Vagina (tissue), 2 donors: ENCODE data around the gene KLF6. TPM values are rescaled to one million over a fixed set of nuclear protein-coding genes. Genes with fewer than 3 reads are reported as not detected.
A peak's percentile ranks its signal among the peaks of the same experiment; 100 is the strongest.

Experiments
- DNase-seq, 2 donors: peaks; one replicate each; pipeline ENCODE4 v3.0.0-alpha.2; 2017; ENCODE audit errors: extremely low spot score in 2 of 2
- H3K27ac ChIP-seq: fragments of 200-600 bp; sonication (generic); one replicate; pipeline ENCODE4 v1.5.1; 2019
- H3K27me3 ChIP-seq: fragments of 200-600 bp; sonication (generic); one replicate; pipeline ENCODE4 v1.5.1; 2019
- H3K36me3 ChIP-seq, 2 donors: fragments of 200-600 bp; sonication (generic); one replicate each; pipeline ENCODE4 v1.5.1; 2017 to 2019
- H3K4me1 ChIP-seq: fragments of 200-600 bp; sonication (generic); one replicate; pipeline ENCODE4 v1.5.1; 2019
- H3K4me3 ChIP-seq, 2 donors: fragments of 200-600 bp; sonication (generic); 1 replicate in 1 of 2; 2 replicates in 1 of 2; pipeline ENCODE4 v1.5.1; 2016 to 2019
- H3K9me3 ChIP-seq: fragments of 200-600 bp; sonication (generic); one replicate; pipeline ENCODE4 v1.5.1; 2019
- POLR2A ChIP-seq, 2 donors: fragments of 450-650 bp; IDR thresholded peaks; one replicate each; pipeline ENCODE4 v1.6.1; 2017; ENCODE audit warnings: antibody characterized with exemption in 2 of 2, mild to moderate bottlenecking in 2 of 2, moderate library complexity in 2 of 2
- POLR2AphosphoS5 ChIP-seq, 2 donors: sonication (generic); formaldehyde crosslinking; IDR thresholded peaks; one replicate each; pipeline ENCODE4 v1.9.0; 2017; ENCODE audit warnings: antibody characterized with exemption in 2 of 2, mild to moderate bottlenecking in 2 of 2, low read depth in 1 of 2; ENCODE audit not compliant: insufficient read depth in 1 of 2
- intact Hi-C: fragments of 100-400 bp; cut with DNase I; formaldehyde crosslinking; loops from one replicate; pipeline ENCODE4 v1.15.1; 2023
- total RNA-seq: library from RNA; depleted of rRNA; stranded (reverse); fragments of >200 nt; gene quantifications from one replicate; pipeline ENCODE4 v1.2.3, GENCODE V29; 2016
- TF ChIP-seq, protein P1 (sequence below), 3 experiments: fragments of 450-650 bp in 2 of 3; fragments of 200-600 bp in 1 of 3; sonication (generic) in 1 of 3; IDR thresholded peaks; one replicate each; pipeline ENCODE4 v1.5.1; 2017 to 2019; ENCODE audit warnings: antibody characterized with exemption in 3 of 3, mild to moderate bottlenecking in 2 of 3, moderate library complexity in 2 of 3

The KLF6 gene
- total RNA-seq, 1 donor from 2014 or later, result 145 TPM

GRCh38 chr10:3761904-3762303, 23.1 kb downstream of the KLF6 start:
- no peak overlapping the region for H3K4me3 ChIP-seq
- intact Hi-C loops, result no loop called here
- TF ChIP-seq, protein P1, sequence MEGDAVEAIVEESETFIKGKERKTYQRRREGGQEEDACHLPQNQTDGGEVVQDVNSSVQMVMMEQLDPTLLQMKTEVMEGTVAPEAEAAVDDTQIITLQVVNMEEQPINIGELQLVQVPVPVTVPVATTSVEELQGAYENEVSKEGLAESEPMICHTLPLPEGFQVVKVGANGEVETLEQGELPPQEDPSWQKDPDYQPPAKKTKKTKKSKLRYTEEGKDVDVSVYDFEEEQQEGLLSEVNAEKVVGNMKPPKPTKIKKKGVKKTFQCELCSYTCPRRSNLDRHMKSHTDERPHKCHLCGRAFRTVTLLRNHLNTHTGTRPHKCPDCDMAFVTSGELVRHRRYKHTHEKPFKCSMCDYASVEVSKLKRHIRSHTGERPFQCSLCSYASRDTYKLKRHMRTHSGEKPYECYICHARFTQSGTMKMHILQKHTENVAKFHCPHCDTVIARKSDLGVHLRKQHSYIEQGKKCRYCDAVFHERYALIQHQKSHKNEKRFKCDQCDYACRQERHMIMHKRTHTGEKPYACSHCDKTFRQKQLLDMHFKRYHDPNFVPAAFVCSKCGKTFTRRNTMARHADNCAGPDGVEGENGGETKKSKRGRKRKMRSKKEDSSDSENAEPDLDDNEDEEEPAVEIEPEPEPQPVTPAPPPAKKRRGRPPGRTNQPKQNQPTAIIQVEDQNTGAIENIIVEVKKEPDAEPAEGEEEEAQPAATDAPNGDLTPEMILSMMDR (IDR thresholded peaks at IDR 0.05), result no peak
- TF ChIP-seq POLR2A (IDR thresholded peaks at IDR 0.05), result no peak
- no peak for TF ChIP-seq POLR2AphosphoS5 (IDR thresholded peaks at IDR 0.05; ENCODE audit: insufficient read depth in 1 of 2, low read depth in 1 of 2)
- no peaks in the 10 kb centered on the region for H3K36me3 ChIP-seq
- no peaks in the 10 kb centered on the region for H3K9me3 ChIP-seq
- no peaks in the 10 kb centered on the region for H3K27me3 ChIP-seq
- H3K27ac ChIP-seq, result no peak overlapping the region
- H3K4me1 ChIP-seq, result peaks cover 49% of the 10 kb centered on the region
- no peak for DNase-seq

DNA sequence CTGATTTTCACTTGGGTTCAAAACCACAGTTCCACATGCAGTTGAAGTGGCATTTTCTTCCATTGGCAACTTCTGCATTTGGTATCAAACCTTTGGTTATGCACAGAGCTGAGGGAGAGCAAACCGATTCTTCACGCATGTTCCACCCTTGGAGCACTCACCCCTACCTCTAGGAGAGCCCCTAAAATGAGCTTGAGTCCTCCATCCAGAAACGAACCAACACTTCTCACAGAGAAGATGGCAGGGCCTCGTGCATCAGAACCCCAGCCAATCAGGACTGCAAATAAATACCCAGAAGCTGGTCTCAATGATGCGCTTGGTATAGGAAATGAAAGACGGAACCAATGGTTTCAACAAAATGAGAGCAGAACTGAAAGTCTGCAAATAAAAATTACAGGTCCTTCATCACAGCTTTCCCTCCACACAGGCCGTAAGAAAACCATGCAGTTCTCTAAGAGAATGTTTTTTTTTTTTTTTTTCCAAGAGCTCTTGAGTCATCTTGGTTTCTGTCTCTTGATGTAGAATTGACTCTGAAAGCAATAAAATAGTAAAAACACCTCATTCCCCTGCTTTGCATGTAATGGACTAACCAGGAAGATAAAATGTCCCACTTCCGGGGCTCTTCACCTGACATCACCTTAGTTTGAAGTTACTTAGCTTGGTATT, 23.9 kb downstream of the KLF6 start:
- no peak overlapping the region for H3K4me3 ChIP-seq
- H3K9me3 ChIP-seq, result no peaks in the 10 kb centered on the region
- H3K36me3 ChIP-seq, result no peaks in the 10 kb centered on the region
- H3K27me3 ChIP-seq, result no peaks in the 10 kb centered on the region
- intact Hi-C loops, result no loop called here
- TF ChIP-seq, protein P1 (IDR thresholded peaks at IDR 0.05), result no peak
- TF ChIP-seq POLR2AphosphoS5 (IDR thresholded peaks at IDR 0.05; ENCODE audit: insufficient read depth in 1 of 2, low read depth in 1 of 2) (no peak), POLR2A (IDR thresholded peaks at IDR 0.05) (no peak)
- peaks cover 45% of the 10 kb centered on the region for H3K4me1 ChIP-seq
- H3K27ac ChIP-seq, result no peak overlapping the region
- DNase-seq, result peak in 1 of 2 donors; percentile 60

DNA sequence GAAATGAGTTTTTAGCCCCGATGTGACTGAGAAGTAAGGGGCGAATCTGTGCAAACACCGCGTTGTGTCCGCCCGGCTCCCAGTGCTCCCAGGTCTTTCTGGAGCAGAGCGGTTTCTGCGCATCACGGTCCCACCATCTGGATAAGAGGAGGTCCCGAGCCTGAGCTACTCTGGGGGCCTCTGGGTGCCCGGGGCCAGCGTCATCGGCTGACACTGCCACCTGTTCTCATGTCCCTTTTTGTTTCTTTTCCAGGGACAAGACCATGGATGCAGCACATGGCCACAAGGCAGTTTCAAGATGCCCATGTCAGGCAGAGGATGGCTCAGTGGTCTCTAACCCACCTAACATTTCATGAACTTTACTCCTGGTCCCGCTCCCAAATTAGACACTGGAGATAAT, 24.9 kb downstream of the KLF6 start:
- Histone ChIP-seq H3K27ac (no peak overlapping the region), H3K36me3 (no peaks in the 10 kb centered on the region), H3K4me1 (peaks cover 35% of the 10 kb centered on the region), H3K27me3 (no peaks in the 10 kb centered on the region), H3K4me3 (no peak overlapping the region), H3K9me3 (no peaks in the 10 kb centered on the region)
- intact Hi-C loops, result no loop called here
- DNase-seq, result peak in 1 of 2 donors; percentile 60
- TF ChIP-seq, protein P1 (IDR thresholded peaks at IDR 0.05), result no peak
- TF ChIP-seq POLR2AphosphoS5 (IDR thresholded peaks at IDR 0.05; ENCODE audit: insufficient read depth in 1 of 2, low read depth in 1 of 2) (no peak), POLR2A (IDR thresholded peaks at IDR 0.05) (no peak)

DNA sequence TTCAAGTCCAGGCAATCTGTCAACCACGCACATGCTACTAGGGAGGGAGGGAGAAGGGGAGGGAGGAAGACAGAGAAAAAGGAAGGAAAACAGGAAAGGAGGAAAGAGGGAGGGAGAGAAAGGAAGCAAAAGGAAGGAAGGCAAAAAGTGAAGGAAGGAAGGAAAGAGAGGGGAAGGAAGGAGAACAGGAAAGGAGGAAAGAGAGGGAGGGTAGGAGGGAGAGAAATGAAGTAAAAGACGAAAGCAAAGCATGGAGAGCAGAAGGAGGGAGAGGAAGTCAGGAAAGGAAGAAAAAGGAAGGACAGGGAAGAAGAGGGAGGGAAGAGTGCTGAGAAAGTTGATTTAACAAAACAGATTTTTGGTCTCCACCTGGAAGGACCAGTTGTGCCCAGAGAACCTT, 25.6 kb downstream of the KLF6 start:
- intact Hi-C loops, result no loop called here

More for the DNA sequence above, 25.6 kb downstream of the KLF6 start:
- H3K4me3 ChIP-seq, result no peak overlapping the region
- H3K27ac ChIP-seq, result no peak overlapping the region
- H3K4me1 ChIP-seq, result peaks cover 31% of the 10 kb centered on the region
- H3K27me3 ChIP-seq, result no peaks in the 10 kb centered on the region
- no peaks in the 10 kb centered on the region for H3K36me3 ChIP-seq
- no peaks in the 10 kb centered on the region for H3K9me3 ChIP-seq
- DNase-seq, result no peak
- TF ChIP-seq POLR2AphosphoS5 (IDR thresholded peaks at IDR 0.05; ENCODE audit: insufficient read depth in 1 of 2, low read depth in 1 of 2) (no peak), POLR2A (IDR thresholded peaks at IDR 0.05) (no peak)
- TF ChIP-seq, protein P1 (IDR thresholded peaks at IDR 0.05), result no peak
